Measurements from ENCODE around the gene CLDN12.

GRCh38 chr7:90383422-90383821 is 19.8 kb upstream of the CLDN12 start:
- TF ChIP-seq CTCF (IDR thresholded peaks at IDR 0.05) (no peak), REST (IDR thresholded peaks at IDR 0.05; ENCODE audit: insufficient read depth in 1 of 2, low read depth in 2 of 2, low read length in 1 of 2) (no peak), SIN3A (IDR thresholded peaks at IDR 0.05; ENCODE audit: borderline replicate concordance, insufficient read depth, low read depth, low read length) (no peak), POLR2AphosphoS5 (IDR thresholded peaks at IDR 0.05; ENCODE audit: low read depth, low read length) (no peak)
